ENCODE results near the gene WNT9A. TPM values are rescaled to one million over a fixed set of nuclear protein-coding genes. Genes with fewer than 3 reads are reported as not detected.

WNT9A gene
- polyA plus RNA-seq, 1 experiment, result 0.91 TPM

- no peaks in the 10 kb centered on the region for H3K27me3 ChIP-seq (ENCODE audit: control insufficient read depth, insufficient read depth, low read length)
- no peak for TF ChIP-seq CTCF (IDR thresholded peaks at IDR 0.05; ENCODE audit: low read depth, low read length)
- no peak for DNase-seq (ENCODE audit: low read depth, low spot score)
- ChIA-PET POLR2A (no interaction called here), CTCF (interaction anchor here (1.1 kb wide), 1 partner anchor 201 kb away, joined by 5 read pairs; no protein-coding TSS in a partner anchor)
- H3K9me3 ChIP-seq (ENCODE audit: control insufficient read depth, insufficient read depth, low read length), result peaks cover 28% of the 10 kb centered on the region
- no peak overlapping the region for H3K27ac ChIP-seq (ENCODE audit: low read depth, low read length)
- H3K4me3 ChIP-seq (ENCODE audit: low read depth, low read length), result no peak overlapping the region
Observed at GRCh38 chr1:227929751-227930472, 17.8 kb downstream of the WNT9A start.

GRCh38 chr1:227928811-227929375 is 18.8 kb downstream of the WNT9A start:
- no peak for DNase-seq (ENCODE audit: low read depth, low spot score)
- POLR2A ChIA-PET, result no interaction called here
- CTCF ChIA-PET, result interaction anchor here (0.9 kb wide), 1 partner anchor 25 kb away, joined by 3 read pairs; no protein-coding TSS in a partner anchor
- Histone ChIP-seq H3K9me3 (ENCODE audit: control insufficient read depth, insufficient read depth, low read length) (peaks cover 26% of the 10 kb centered on the region), H3K4me3 (ENCODE audit: low read depth, low read length) (no peak overlapping the region), H3K27ac (ENCODE audit: low read depth, low read length) (no peak overlapping the region), H3K27me3 (ENCODE audit: control insufficient read depth, insufficient read depth, low read length) (no peaks in the 10 kb centered on the region)
- no peak for TF ChIP-seq CTCF (IDR thresholded peaks at IDR 0.05; ENCODE audit: low read depth, low read length)

DNA sequence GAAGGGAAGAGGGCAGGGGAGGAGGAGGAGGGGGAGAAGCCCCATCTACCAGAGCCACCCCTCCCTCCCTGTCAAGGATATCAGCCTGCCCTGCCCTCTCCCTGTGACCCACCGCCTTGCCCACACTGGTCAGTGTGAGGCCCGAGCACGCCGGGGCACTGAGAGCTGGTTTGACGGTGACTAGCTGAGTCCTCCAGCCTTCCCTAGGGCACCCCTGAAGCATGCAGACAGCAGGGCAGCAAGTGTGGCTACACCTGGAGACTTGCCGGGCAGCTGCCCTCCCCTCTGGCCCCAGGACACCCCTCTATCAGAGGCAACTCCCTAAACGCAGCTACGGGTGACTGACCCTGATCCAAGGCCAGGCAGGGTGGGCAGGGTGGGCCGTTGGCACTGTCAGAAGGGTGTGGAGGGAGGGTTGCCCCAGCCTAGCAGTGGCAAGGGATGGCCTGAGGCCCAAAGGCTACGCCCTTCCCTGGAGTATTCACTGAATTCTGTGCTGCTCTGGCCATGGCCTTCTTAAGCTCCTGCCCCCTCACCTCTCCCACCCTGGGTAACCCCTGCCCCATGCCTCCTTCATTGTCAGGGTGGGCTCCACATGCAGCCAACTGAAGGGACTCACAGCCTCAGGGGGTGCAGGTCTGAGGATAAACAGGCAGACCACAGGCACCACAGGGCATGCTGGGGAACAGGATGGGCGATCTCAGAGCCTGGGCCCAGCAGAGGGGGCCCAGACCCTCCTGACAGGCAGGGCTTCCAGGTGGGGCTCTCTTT is 19.6 kb downstream of the WNT9A start:
- no peak for TF ChIP-seq CTCF (IDR thresholded peaks at IDR 0.05; ENCODE audit: low read depth, low read length)
- no peaks in the 10 kb centered on the region for H3K27me3 ChIP-seq (ENCODE audit: control insufficient read depth, insufficient read depth, low read length)
- H3K4me3 ChIP-seq (ENCODE audit: low read depth, low read length), result no peak overlapping the region
- DNase-seq (ENCODE audit: low read depth, low spot score), result no peak
- ChIA-PET POLR2A (no interaction called here), CTCF (interaction anchor here (0.9 kb wide), 1 partner anchor 25 kb away, joined by 3 read pairs; no protein-coding TSS in a partner anchor)
- no peak overlapping the region for H3K27ac ChIP-seq (ENCODE audit: low read depth, low read length)
- peaks cover 20% of the 10 kb centered on the region for H3K9me3 ChIP-seq (ENCODE audit: control insufficient read depth, insufficient read depth, low read length)

- TF ChIP-seq CTCF (IDR thresholded peaks at IDR 0.05; ENCODE audit: low read depth, low read length), result no peak
- no peak overlapping the region for H3K4me3 ChIP-seq (ENCODE audit: low read depth, low read length)
- ChIA-PET POLR2A (no interaction called here), CTCF (no interaction called here)
- no peak for DNase-seq (ENCODE audit: low read depth, low spot score)
- no peak overlapping the region for H3K27ac ChIP-seq (ENCODE audit: low read depth, low read length)
- H3K27me3 ChIP-seq (ENCODE audit: control insufficient read depth, insufficient read depth, low read length), result no peaks in the 10 kb centered on the region
- peaks cover 23% of the 10 kb centered on the region; the same call in 1 of the 2 replicates for H3K9me3 ChIP-seq (ENCODE audit: control insufficient read depth, insufficient read depth, low read length)
Observed at GRCh38 chr1:227926896-227927885, 20.5 kb downstream of the WNT9A start.

All from AG04450 (cell line).